Stimulated activated naive CD4-positive, alpha-beta T cell treated with Interleukin-2 at 50 U/mL for 16 hours (primary cell): ENCODE measurements around the gene MYCN.
"Not testable (repeated sequence)": the region's sequence is repeated elsewhere in the genome, so short reads cannot be mapped to it uniquely, and the experiment has no call there.

Experiments used
- DNase-seq: peaks from one replicate; lab custom pipeline; 2025; lab: John Stamatoyannopoulos, UW

Gene MYCN

GRCh38 chr2:15939854-15940660 is at the start of gene MYCN:
Gene MYCN (plus strand): TSS chr2:15940550. CDS start chr2:15942065, 1,515 bp downstream.
- DNase-seq = no peak

DNA sequence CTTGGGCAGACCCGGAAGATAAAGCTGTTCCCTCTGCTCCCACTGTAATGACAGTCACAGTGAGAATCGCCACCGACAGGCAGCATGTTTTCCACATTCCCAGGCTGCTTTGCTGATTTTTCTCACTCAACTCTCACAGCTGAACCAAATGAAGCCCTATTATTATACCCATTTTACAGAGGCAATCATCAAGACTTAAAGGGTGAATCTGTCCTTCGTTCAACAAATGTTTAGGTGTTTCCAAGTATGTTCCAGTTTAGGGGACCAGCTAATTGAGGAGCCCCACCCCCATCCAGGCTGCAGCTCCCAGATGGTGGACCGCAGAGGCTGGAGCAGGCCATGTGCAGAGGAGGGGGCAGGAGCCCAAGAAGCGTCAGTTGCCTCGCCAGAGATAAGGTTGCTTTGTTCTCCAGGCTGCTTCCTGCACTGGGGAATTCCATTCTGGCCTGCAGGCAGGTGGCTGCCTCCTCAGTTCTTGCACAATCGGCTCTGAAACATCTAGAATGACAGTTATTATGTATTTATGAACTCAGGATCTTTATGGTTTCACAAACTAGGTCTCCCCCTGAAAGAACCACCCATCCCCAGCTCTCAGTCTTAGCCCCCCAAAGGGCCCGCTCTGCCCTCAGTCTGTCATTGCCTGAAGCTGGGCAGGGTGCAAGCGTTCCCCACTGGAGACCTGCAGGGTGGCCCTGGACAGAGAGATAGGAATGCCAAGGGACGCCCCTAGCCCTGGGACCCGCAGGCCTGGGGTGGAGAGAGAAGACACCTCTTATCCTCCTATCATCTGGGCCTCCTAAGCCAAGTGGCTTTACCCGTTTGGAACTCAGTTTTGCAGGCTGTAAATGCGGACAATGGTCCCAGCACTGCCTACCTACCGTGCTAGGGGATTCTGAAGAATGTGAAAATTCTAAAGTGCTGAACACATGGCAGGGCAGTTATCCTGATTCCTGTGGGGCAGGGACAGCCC is 49.1 kb upstream of the MYCN start:
- no peak for DNase-seq

DNA sequence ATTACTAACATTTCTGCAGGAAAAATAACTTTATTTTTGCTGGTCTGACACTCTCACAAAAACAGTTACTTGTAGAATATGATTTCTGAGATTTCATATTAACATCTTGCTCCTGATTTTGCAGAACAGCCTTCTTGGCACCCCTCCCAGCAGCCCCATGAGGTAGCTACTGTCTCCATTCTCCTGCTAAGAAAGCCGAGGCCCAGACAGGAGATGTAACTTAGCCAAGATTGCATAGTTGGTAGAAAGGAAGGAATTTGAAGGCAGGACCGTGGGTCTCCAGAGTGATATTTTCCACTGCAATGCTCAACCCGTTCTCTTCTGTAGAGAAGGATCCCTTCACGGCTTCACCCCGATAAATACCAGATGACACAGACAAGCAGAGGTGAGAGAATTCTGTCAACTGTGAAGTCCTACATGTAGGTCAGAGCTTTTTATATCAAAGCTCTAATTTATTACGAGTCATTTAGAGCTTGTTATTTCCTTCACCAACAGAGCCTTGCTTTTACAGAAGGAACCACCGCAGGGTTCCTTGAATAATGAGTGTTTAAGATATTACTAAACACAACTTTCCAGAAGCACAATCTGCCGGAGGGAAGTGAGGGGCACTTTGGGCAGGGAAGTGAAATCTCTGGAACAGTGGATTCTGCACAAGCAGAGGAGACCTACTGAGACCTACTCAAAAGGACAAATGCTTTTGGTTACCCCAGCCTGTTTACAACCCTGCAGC is 48.0 kb upstream of the MYCN start:
- no peak for DNase-seq

DNA sequence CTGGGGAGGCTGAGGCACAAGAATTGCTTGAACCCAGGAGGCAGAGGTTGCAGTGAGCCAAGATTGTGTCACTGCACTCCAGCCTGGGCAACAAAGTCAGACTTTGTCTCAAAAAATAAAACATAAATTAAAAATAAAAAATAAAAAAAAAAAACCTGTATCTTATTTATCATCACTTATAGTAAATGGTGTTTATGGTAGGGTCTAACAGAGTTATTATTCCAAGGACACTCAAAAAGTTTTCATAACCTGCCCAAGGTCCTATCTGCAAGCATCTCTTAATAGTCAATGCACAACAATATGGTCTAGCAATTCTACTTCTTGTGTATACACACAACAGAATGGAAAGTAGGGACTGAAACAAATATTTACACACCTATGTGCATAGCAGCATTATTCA is 47.3 kb upstream of the MYCN start:
- no peak for DNase-seq

DNA sequence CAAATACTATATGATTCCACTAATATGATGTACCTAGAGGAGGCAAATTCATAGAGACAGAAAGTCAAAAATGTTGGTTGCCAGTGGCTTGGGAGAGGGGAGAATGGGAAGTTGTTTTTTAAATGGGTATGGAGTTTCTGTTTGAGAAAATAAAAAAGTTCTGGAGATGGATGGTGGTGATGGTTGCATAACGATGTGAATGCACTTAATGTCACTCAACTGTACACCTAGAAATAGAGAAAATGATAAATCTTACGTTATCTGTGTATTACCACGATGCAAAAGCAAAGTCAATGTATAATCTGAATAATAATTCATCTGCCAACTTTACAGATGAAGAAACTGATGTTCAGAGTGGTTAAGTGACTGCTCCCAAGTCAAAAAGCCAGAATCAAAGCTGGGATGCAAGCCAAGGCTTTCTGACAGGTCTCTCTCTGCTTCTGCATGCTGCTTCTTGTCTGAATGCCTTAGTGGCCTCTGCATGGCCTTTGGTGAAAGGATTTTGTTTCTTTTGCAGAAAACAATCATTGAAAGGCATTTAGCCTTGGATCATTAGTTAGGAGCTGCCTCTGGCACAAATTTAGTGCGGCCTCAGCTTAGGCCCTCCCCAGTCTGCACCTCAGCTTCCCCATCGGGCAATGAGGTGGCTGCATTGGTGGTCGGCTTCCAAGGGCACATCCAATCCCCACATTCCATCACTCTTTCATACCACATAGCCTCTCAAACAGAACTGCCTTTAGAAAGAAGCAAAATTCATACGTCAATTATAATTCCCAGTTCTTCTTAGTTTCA is 46.5 kb upstream of the MYCN start:
- no peak for DNase-seq

DNA sequence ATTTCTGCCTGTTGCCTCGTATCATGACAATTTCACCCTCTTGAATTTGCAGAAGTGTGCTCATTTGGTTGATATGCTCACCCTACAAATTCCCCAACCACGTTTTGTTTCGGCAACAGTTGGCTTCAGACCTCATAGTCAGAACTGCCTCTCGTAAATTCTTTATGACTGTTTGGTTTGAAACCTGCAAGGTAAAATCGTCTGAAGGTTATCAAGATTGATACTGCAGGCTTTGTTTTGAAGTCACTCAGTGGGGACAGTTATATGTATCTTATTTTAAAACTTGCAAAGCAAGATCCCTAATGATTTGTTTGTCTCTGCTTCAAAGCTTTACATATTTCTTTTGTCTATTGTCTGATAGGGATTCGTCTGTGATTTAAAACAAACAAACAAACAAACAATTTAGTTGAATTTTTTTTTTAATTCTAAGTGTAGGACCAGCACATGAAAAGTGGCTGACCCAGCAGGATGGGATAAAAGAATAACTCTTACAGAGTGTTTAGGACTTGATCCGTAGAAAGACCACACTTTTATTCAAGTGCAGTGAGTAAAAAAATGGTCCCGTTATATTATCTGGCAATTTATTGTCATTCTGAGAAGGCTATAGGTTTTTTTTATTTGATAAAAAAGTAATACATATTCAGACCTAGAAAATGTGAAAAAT is 45.7 kb upstream of the MYCN start:
- no peak for DNase-seq

DNA sequence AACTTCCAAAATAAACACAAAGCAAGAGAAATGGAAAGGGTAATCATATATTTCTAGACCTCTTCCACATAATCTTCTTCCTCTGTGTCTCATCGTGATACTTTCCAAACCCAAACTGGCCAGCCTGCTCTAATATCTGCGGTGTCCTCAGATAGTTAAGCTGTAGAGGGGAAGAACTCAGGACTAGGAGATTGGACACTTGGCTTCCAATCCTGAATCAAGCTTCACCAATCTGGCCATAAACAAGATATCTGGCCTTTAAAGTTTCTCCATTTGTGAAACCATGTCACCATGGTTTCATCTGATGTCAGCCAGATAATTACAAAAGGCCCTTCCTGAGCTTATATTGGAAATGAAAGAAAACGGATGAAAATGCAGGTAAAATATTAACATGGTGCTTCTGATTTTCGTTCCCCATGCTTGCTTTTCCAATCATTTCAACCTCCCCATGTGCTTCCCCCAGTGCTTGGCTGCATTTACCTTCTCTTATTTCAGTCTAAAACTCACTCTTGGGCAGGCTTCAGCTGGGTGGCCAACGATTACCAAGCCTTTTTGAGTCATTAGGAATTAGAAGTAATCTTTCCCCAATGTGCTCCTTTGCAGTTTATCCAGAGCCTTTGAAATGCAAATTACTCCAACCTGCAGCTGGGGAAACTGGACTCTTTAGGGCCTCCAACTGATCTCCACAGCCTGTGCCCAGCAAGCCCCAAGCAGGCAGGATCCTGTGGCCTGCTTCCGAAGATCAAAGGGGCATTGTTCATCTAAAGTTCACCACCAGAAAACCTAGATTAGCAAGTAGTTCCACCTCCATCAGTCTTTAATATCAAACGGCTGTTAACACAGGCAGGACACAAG is 44.5 kb upstream of the MYCN start:
- no peak for DNase-seq

DNA sequence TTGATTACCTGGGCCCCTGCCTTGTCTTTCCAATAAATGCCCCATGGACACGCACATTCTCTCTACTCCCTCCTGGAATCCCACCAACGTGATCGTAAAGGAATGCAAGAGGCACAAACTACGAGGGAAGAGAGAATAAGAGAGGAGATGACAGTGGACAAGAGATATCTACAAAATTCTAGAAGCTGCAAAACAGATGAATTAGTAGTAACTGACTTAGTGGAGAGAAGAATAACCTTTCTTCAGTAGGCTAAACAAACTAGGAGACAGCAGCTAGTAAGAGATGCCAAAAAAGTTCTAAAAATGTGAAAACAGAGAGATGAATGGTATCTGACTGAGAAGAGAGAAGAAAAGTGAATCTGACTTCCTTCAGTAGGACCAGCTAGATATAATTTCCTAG is 43.5 kb upstream of the MYCN start:
- DNase-seq = no peak

- no peak for DNase-seq
Measured at GRCh38 chr2:15897431-15898098, 42.8 kb upstream of the MYCN start.

- no peak for DNase-seq
Measured at GRCh38 chr2:15899327-15899612, 41.1 kb upstream of the MYCN start.

- no peak for DNase-seq
Measured at GRCh38 chr2:15899751-15900493, 40.4 kb upstream of the MYCN start.

GRCh38 chr2:15901095-15901807 is 39.1 kb upstream of the MYCN start:
- DNase-seq = no peak

DNA sequence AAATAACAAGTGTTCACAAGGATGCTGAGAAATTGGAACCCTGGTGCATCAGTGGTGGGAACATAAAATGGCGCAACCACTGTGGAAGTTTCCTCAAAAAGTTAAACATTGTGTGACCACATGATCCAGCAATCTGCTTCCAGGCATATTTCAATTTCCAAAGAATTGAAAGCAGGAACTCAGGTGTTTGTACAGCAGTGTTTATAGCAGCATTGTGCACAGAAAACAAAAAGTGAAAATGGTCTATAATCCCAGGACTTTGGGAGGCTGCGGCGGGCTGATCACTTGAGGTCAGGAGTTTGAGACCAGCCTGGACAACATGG is 38.6 kb upstream of the MYCN start:
- no peak for DNase-seq

DNA sequence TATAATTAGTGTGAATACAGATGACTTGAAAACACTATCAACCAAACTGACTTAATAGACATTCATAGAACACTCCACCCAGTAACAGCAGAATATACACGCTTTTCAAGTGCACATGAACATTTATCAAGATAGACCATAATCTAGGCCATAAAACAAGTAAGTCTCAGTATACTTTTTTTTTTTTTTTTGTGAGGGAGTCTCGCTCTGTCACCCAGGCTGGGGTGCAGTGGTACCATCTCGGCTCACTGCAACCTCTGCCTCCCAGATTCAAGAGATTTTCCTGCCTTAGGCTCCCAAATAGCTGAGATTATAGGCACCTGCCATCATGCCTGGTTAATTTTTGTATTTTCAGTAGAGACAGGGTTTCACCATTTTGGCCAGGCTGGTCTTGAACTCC is 36.4 kb upstream of the MYCN start:
- DNase-seq = not testable (repeated sequence)

DNA sequence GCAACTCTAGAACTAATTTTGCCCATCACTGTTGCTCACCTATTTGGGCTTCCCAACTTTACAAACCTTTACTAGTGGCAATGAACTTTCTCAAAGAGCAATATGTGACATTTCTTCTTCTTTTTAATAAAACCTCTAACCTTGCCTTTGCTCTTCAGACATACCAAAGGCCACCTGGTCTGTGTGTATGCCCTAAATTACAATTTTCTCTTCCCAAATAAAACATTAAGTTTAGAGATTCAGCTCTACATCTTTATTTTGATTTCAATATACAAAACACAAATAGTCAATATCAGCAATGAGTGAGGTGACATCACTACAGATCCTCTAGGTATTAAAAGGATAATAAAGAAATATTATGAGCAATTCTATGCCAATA is 35.1 kb upstream of the MYCN start:
- no peak for DNase-seq

DNA sequence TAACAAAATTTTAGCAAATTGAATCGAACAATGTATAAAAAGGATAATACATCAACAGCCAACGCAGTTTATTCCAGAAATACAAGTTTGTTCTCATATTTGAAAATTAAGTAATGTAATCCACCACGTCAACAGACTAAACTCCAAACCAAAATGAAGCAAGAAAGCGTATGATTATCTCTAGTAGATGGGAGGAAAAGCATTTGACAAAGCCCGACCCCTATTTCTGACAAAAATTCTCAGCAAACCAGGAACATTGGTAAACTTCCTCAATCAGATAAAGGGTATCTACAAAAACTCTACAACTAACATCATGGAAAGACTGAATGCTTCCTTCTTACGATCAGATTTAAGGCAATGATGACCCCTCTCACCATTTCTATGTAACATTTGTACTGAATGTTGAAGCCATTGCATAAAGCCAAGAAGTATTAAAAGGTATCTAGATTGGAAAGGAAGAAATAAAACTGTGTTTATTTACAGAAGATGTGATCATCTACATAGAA is 34.3 kb upstream of the MYCN start:
- DNase-seq = no peak

- no peak for DNase-seq
Measured at GRCh38 chr2:15906778-15907177, 33.6 kb upstream of the MYCN start.
